ENCODE measurements around the gene CREM. TPM values are rescaled to one million over a fixed set of nuclear protein-coding genes. Genes with fewer than 3 reads are reported as not detected.

Gene CREM
- total and polyA plus RNA-seq, 2 of the 4 experiments (the other 2 are of a cell fraction), result 33.2 to 40.5 TPM

GRCh38 chr10:35182631-35183510 is 56.2 kb downstream of the CREM start:
- no peak overlapping the region for H2AK9ac ChIP-seq (replicated peaks; ENCODE audit: low read depth, low read length, poor library complexity)
- H2BK120ac ChIP-seq (ENCODE audit: low read depth, low read length), result no peak overlapping the region
- H3K4me1 ChIP-seq (ENCODE audit: control insufficient read depth, insufficient read depth, low read length), result no peaks in the 10 kb centered on the region
- H2BK20ac ChIP-seq (ENCODE audit: low read depth, low read length), result no peak overlapping the region
- H4K91ac ChIP-seq (ENCODE audit: insufficient read depth, low read depth, low read length), result no peak overlapping the region
- H3K9me3 ChIP-seq (ENCODE audit: control insufficient read depth, insufficient read depth, low read length), result no peaks in the 10 kb centered on the region
- no peak overlapping the region for H2BK15ac ChIP-seq (ENCODE audit: low read depth, low read length)
- no peaks in the 10 kb centered on the region for H3K79me1 ChIP-seq (ENCODE audit: low read depth in 1 of 2, low read length in 2 of 2)
- H3K23ac ChIP-seq (ENCODE audit: low read depth, low read length), result no peak overlapping the region
- DNase-seq (no peak), ATAC-seq (ENCODE audit: low read depth) (no peak)
- no peaks in the 10 kb centered on the region for H3K9me1 ChIP-seq (ENCODE audit: insufficient read depth, low read length)
- no peak overlapping the region for H3K9ac ChIP-seq (ENCODE audit: low read depth, low read length)
- no peak overlapping the region for H2AFZ ChIP-seq (replicated peaks; ENCODE audit: low read length, poor library complexity)
- intact Hi-C loops (cut with micrococcal nuclease) (loop anchor here (2.0 kb wide), 1 partner anchor 46 kb away; no protein-coding TSS in a partner anchor), in situ Hi-C loops (cut with MboI; ENCODE audit: low sequenced_read_pairs) (no loop called here), dilution Hi-C loops (cut with HindIII; ENCODE audit: low sequenced_read_pairs, unreplicated experiment) (no loop called here)
- no peak overlapping the region for H2BK5ac ChIP-seq (ENCODE audit: low read depth, low read length, poor library complexity, severe bottlenecking)
- no peaks in the 10 kb centered on the region for H3K27me3 ChIP-seq (ENCODE audit: control insufficient read depth, insufficient read depth, low read length)
- H3K14ac ChIP-seq (replicated peaks; ENCODE audit: low read depth, low read length), result no peak overlapping the region
- H3K18ac ChIP-seq (ENCODE audit: low read depth, low read length), result no peak overlapping the region
- ChIA-PET POLR2A (ENCODE audit: unreplicated experiment) (no interaction called here), CTCF (interaction anchor here (1.0 to 1.4 kb wide), 2 partner anchors 10 to 13 kb away, joined by 3 to 4 read pairs; no protein-coding TSS in a partner anchor)
- no peak overlapping the region for H3K4ac ChIP-seq (ENCODE audit: low read depth, low read length)
- no peak overlapping the region for H4K8ac ChIP-seq (ENCODE audit: low read depth in 2 of 2, low read length in 2 of 2)
- H3K4me2 ChIP-seq (ENCODE audit: low read depth, low read length), result no peak overlapping the region
- WGBS, 2 experiments (ENCODE audit: extremely low coverage in 2 of 2, insufficient read length in 1 of 2), result no CpG with 5 or more reads among the region's 8 CpGs
- no peaks in the 10 kb centered on the region for H4K20me1 ChIP-seq (ENCODE audit: insufficient read depth, low read length)
- H3K27ac ChIP-seq (ENCODE audit: insufficient read depth, low read length), result no peak overlapping the region
- no TSS peak for BruUV-seq (replicated peaks)
- H3K4me3 ChIP-seq (ENCODE audit: insufficient read depth, low read depth, low read length), result no peak overlapping the region
- no peak overlapping the region for H2AK5ac ChIP-seq (ENCODE audit: low read depth, low read length)
- no peaks in the 10 kb centered on the region for H3K36me3 ChIP-seq (ENCODE audit: control insufficient read depth, insufficient read depth, low read length)
- TF ChIP-seq CTCF (conservative IDR thresholded peaks at IDR 0.05; ENCODE audit: low read depth, low read length) (no peak), BHLHE40 (IDR thresholded peaks at IDR 0.05; ENCODE audit: low read depth, low read length) (no peak), RCOR1 (IDR thresholded peaks at IDR 0.05; ENCODE audit: insufficient replicate concordance, low read length) (no peak), POLR2A (IDR thresholded peaks at IDR 0.05; ENCODE audit: low read depth, low read length) (no peak), MXI1 (IDR thresholded peaks at IDR 0.05; ENCODE audit: borderline replicate concordance, low read depth, low read length) (no peak), RFX5 (IDR thresholded peaks at IDR 0.05; ENCODE audit: low read depth, low read length) (no peak), RAD21 (IDR thresholded peaks at IDR 0.05; ENCODE audit: low read length) (no peak), CHD1 (IDR thresholded peaks at IDR 0.05; ENCODE audit: low read depth, low read length) (no peak), NFE2L2 (IDR thresholded peaks at IDR 0.05; ENCODE audit: low read depth, low read length) (no peak), MAZ (IDR thresholded peaks at IDR 0.05; ENCODE audit: borderline replicate concordance, low read depth, low read length) (no peak), CEBPB (IDR thresholded peaks at IDR 0.05; ENCODE audit: low read depth, low read length) (no peak)
- no peak overlapping the region for H3K56ac ChIP-seq (ENCODE audit: extremely low read depth, insufficient read depth, low read length)
- no peak overlapping the region for H4K5ac ChIP-seq (ENCODE audit: low read depth, low read length)

Data from IMR-90 (cell line).